Effector memory CD8-positive, alpha-beta T cell (primary cell): ENCODE data around the gene CYP2C19.
"Not testable (repeated sequence)": the region's sequence is repeated elsewhere in the genome, so short reads cannot be mapped to it uniquely, and the experiment has no call there.

ENCODE experiments used
- ATAC-seq: fragments of 150-1000 bp; cut with Tn5 transposase; replicated peaks from 2 replicates; pipeline ENCODE4 v1.10.0; 2021; ENCODE audit warnings: mild to moderate bottlenecking, moderate library complexity
- DNase-seq, 3 experiments: peaks; one replicate each; pipeline ENCODE4 v3.0.0; 2021
- H3K27ac Mint-ChIP-seq, 2 donors: one replicate each; pipeline ENCODE4 v1.8.0; 2022; ENCODE audit warnings: mild to moderate bottlenecking in 2 of 2, mixed read lengths in 2 of 2, moderate library complexity in 2 of 2
- H3K27me3 Mint-ChIP-seq, 2 donors: one replicate each; pipeline ENCODE4 v1.8.0; 2022; ENCODE audit warnings: mixed read lengths in 2 of 2
- H3K36me3 Mint-ChIP-seq: one replicate; pipeline ENCODE4 v1.8.0; 2022; ENCODE audit warnings: mild to moderate bottlenecking, moderate library complexity, mixed read lengths; ENCODE audit not compliant: insufficient read depth
- H3K4me1 Mint-ChIP-seq, 2 donors: one replicate each; pipeline ENCODE4 v1.8.0; 2022; ENCODE audit warnings: low read depth in 2 of 2, mixed read lengths in 2 of 2
- H3K4me3 Mint-ChIP-seq, 2 donors: one replicate each; pipeline ENCODE4 v1.8.0; 2022; ENCODE audit warnings: mild to moderate bottlenecking in 2 of 2, mixed read lengths in 2 of 2, moderate library complexity in 2 of 2
- H3K9me3 Mint-ChIP-seq, 2 donors: one replicate each; pipeline ENCODE4 v1.8.0; 2022; ENCODE audit warnings: mixed read lengths in 2 of 2

The CYP2C19 gene

DNA sequence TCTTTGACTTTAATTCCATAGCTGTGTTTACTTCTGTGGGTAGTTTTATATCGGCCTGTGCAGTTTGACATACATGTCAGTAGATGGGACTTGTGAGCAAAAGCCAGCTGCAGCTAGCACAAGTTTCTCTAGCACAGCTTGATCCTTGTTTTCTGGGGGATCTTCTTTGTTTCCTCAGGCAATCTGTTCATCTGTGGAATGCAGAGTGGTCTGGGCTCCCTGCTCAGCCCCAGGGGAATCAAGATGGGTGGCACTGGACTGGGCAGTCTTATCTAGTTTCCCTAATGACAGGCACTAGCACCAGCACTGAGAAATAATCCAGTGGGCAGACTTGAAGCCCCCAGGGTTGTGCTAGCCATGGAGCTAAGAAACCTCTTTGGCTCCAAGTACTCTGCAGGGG, 40.8 kb downstream of the CYP2C19 start:
- DNase-seq: no peak
- Mint-ChIP-seq H3K27ac (no peak overlapping the region), H3K4me3 (no peak overlapping the region), H3K36me3 (no peaks in the 10 kb centered on the region), H3K9me3 (peaks cover 5 to 21% of the 10 kb centered on the region in 2 donors), H3K4me1 (no peaks in the 10 kb centered on the region), H3K27me3 (no peaks in the 10 kb centered on the region)
- ATAC-seq: no peak

DNA sequence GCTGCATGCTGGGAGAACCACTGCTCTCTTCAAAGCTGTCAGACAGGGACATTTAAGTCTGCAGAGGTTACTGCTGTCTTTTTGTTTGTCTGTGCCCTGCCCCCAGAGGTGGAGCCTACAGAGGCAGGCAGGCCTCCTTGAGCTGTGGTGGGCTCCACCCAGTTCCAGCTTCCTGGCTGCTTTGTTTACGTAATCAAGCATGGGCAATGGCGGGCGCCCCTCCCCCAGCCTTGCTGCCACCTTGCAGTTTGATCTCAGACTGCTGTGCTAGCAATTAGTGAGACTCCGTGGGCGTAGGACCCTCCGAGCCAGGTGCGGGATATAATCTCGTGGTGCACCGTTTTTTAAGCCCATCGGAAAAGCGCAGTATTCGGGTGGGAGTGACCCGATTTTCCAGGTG, 67.5 kb downstream of the CYP2C19 start:
- not testable (repeated sequence) for H3K4me1 Mint-ChIP-seq, H3K27me3 Mint-ChIP-seq, H3K4me3 Mint-ChIP-seq, DNase-seq, H3K36me3 Mint-ChIP-seq, ATAC-seq, H3K9me3 Mint-ChIP-seq, H3K27ac Mint-ChIP-seq

DNA sequence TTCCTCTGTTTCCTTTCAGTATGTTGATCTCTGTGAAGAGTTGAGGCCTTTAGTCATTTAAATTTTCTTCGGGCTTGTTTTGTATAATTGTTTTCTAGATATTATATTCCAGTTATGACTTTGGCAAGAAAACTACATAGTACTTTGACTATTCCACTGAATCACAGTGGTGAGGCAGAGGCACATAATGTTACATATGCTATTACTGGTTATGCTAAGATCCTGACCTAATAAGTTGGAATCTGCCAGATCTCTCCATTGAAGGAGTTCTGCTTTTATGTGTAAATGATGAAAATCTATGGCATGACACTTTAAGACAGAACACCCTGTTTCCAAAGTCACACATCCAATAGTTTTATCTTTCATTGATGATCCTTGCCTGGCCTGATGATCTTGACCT, 83.7 kb downstream of the CYP2C19 start:
- no peaks in the 10 kb centered on the region for H3K36me3 Mint-ChIP-seq
- no peaks in the 10 kb centered on the region for H3K27me3 Mint-ChIP-seq
- DNase-seq: no peak
- no peak for ATAC-seq
- no peak overlapping the region for H3K27ac Mint-ChIP-seq
- no peak overlapping the region for H3K4me3 Mint-ChIP-seq
- H3K9me3 Mint-ChIP-seq: peaks cover 2 to 7% of the 10 kb centered on the region in 2 donors
- no peaks in the 10 kb centered on the region for H3K4me1 Mint-ChIP-seq

DNA sequence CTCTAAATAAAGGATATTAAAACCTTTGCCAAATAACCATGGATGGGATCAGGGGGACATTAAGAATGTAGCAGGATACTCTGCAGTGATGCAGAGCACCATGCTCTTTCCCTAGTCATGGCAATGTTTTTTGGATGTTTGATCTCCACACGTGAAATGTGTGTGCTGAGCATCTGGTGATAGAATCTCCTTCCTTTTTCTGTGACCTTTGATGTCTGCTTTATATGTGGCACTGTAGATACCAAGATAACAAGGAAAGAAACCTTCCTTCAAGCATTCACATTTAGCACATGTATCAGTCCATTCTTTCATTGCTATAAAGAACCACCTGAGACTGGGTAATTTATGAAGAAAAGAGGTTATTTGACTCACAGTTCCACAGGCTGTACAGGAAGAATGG, 88.3 kb downstream of the CYP2C19 start:
- DNase-seq: no peak
- no peaks in the 10 kb centered on the region for H3K4me1 Mint-ChIP-seq
- no peak for ATAC-seq
- no peak overlapping the region for H3K27ac Mint-ChIP-seq
- no peaks in the 10 kb centered on the region for H3K36me3 Mint-ChIP-seq
- no peaks in the 10 kb centered on the region for H3K27me3 Mint-ChIP-seq
- H3K4me3 Mint-ChIP-seq: no peak overlapping the region
- H3K9me3 Mint-ChIP-seq: peaks cover 4 to 7% of the 10 kb centered on the region in 2 donors

DNA sequence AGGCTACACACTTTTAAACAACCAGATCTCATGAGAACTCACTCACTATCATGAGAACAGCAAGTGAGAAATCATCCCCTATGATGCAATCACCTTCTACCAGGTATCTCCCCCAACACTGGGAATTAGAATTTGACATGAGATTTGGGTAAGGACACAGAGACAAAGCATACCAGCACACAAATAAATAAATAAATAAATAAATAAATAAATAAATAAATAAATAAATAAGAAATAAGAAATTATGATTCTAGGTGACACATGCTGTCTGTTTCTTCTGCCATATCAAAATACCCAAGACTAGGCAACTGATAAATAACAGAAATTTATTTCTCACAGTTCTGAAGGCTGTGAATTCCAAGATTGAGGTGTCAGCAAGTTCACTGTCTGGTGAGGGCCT, 88.8 kb downstream of the CYP2C19 start:
- H3K36me3 Mint-ChIP-seq: no peaks in the 10 kb centered on the region
- ATAC-seq (no peak), DNase-seq (no peak)

DNA sequence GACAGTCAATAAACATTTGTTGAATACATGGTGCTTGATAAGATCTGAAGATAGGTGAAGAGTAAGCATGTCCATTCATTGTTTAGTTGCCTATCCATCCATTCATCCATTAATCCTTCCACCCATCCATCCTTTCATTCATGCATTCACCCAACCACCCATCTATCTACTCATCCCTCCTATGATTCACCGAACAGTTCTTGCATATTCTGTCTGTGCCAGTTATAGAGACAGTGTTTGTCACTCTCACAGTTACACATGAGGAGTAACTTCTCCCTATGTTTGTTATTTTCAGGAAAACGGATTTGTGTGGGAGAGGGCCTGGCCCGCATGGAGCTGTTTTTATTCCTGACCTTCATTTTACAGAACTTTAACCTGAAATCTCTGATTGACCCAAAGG, 90.0 kb downstream of the CYP2C19 start:
- Mint-ChIP-seq H3K36me3 (no peaks in the 10 kb centered on the region), H3K27ac (no peak overlapping the region), H3K4me3 (no peak overlapping the region), H3K27me3 (no peaks in the 10 kb centered on the region), H3K4me1 (no peaks in the 10 kb centered on the region), H3K9me3 (peaks cover 4 to 13% of the 10 kb centered on the region in 2 donors)
- DNase-seq: no peak
- no peak for ATAC-seq

More for the DNA sequence above, 88.8 kb downstream of the CYP2C19 start:
- Mint-ChIP-seq H3K27ac (no peak overlapping the region), H3K4me3 (no peak overlapping the region), H3K4me1 (no peaks in the 10 kb centered on the region), H3K27me3 (no peaks in the 10 kb centered on the region), H3K9me3 (peaks cover 4 to 7% of the 10 kb centered on the region in 2 donors)

DNA sequence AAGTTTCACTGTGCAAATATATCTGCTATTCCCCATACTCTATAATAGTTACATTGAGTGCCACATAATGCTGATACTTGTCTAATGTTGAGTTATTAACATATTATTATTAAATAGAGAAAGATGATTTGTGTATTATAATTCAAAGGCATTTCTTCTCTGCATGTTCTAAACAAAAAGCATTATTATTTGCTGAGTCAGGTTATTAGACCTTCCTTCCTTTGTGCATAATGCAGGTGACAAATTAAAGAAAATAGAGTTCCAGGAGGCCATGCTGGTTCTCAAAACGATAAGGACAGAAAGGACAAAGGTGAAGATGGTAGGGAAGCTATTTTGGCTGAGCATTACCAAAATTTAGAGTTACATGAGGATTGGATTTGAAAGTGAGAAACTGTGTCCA, 90.6 kb downstream of the CYP2C19 start:
- DNase-seq (no peak), ATAC-seq (no peak)
- Mint-ChIP-seq H3K4me3 (no peak overlapping the region), H3K4me1 (no peaks in the 10 kb centered on the region), H3K36me3 (no peaks in the 10 kb centered on the region), H3K9me3 (peaks cover 5 to 18% of the 10 kb centered on the region in 2 donors), H3K27me3 (no peaks in the 10 kb centered on the region), H3K27ac (no peak overlapping the region)

DNA sequence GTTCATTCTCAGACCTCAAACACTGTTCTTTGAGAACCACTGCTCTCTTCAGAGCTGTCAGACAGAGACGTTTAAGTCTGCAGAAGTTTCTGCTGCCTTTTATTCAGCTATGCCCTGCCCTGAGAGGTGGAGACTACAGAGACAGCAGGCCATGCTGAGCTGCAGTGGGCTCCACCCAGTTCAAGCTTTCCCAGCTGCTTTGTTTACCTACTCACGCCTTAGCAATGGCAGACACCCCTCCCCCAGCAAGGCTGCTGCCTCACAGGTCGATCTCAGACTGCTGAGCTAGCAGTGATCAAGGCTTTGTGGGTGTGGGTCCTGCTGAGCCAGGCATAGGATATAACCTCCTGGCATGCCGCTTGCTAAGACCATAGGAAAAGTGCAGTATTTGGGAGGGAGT, 95.5 kb downstream of the CYP2C19 start:
- H3K4me1 Mint-ChIP-seq: no peaks in the 10 kb centered on the region
- no peak overlapping the region for H3K4me3 Mint-ChIP-seq
- no peaks in the 10 kb centered on the region for H3K36me3 Mint-ChIP-seq
- peaks cover 6 to 11% of the 10 kb centered on the region in 2 donors for H3K9me3 Mint-ChIP-seq
- DNase-seq: no peak
- H3K27me3 Mint-ChIP-seq: no peaks in the 10 kb centered on the region
- no peak for ATAC-seq
- no peak overlapping the region for H3K27ac Mint-ChIP-seq

DNA sequence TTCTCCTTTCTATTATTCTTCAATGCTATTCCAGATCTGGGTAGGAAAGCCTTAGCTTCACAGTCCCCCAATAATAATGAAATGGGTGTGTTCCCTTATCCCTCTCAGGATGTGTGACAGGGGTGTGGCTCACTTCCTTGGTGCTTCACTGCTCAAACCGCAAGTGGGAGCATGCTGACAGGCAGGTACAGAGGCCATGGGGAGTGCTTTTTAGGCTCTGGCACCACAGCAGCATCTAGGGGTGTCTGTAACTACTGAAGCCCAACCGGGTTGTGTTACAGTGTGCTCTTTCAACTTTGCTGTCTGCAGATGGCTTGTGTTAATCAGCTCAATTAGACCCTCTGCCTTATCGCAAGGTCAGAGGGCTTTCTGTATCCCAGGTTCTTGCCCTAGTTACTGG, 96.6 kb downstream of the CYP2C19 start:
- H3K9me3 Mint-ChIP-seq: peaks cover 3 to 11% of the 10 kb centered on the region in 2 donors

DNA sequence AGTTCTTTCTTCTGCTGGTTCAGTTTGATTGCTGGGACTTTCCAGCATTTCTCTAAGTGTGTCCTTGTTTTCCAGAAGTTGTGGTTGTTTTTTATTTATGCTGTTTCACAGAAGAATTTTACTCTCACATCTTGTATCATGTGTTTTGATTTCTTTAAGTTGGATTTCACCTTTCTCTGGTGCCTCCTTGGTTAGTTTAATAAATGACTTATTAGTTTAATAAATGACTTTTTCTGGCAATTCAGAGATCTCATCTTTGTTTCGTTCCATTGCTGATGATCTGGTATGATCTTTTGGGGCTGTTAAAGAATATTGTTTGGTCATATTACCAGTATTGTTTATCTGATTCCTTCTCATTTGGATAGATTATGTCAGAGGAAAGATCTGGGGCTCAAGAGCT, 116.2 kb downstream of the CYP2C19 start:
- Mint-ChIP-seq H3K36me3 (no peaks in the 10 kb centered on the region), H3K27ac (no peak overlapping the region), H3K4me1 (no peaks in the 10 kb centered on the region), H3K9me3 (peaks cover 3 to 8% of the 10 kb centered on the region in 2 donors), H3K4me3 (no peak overlapping the region), H3K27me3 (no peaks in the 10 kb centered on the region)
- no peak for DNase-seq
- no peak for ATAC-seq

More for the DNA sequence above, 96.6 kb downstream of the CYP2C19 start:
- no peak overlapping the region for H3K4me3 Mint-ChIP-seq
- H3K27me3 Mint-ChIP-seq: no peaks in the 10 kb centered on the region
- ATAC-seq (no peak), DNase-seq (no peak)
- no peaks in the 10 kb centered on the region for H3K4me1 Mint-ChIP-seq
- H3K27ac Mint-ChIP-seq: no peak overlapping the region
- no peaks in the 10 kb centered on the region for H3K36me3 Mint-ChIP-seq

DNA sequence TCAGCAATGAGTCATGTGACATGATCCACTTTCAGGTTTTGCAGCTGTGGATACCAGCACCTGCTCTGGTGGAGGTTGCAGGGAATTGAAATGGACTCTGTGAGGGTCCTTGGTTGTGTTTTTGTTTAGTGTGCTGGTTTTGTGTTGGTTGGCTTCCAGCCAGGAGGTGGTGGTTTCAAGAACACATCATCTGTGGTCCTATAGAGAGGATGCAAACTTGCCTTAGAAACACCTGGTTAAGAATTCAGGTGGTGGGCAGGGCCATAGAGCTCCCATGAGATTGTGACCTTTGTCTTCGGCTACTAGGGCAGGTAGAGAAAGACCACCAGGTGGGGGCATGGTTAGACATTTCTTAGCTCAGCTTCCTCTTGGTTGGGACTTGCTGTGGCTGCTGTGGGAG, 116.7 kb downstream of the CYP2C19 start:
- Mint-ChIP-seq H3K9me3 (peaks cover 5 to 8% of the 10 kb centered on the region in 2 donors), H3K4me3 (no peak overlapping the region), H3K4me1 (no peaks in the 10 kb centered on the region), H3K36me3 (no peaks in the 10 kb centered on the region), H3K27me3 (no peaks in the 10 kb centered on the region), H3K27ac (no peak overlapping the region)
- DNase-seq: no peak
- ATAC-seq: no peak

DNA sequence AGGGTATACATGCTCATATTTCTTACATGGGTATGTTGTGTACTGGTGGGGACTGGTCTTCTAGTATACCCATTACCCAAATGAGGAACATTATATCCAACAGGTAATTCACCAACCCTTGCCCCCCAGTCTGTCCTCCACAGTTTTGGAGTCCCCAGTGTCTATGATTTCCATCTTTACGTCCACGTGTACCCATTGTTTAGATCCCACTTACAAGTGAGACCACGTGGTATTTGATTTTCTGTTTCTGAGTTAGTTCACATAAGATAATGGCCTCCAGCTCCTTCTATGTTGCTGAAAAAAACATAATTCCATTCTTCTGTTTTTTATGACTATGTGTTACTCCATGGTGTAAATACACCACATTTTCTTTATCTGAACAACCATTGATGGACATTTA, 126.6 kb downstream of the CYP2C19 start:
- no peak overlapping the region for H3K27ac Mint-ChIP-seq
- H3K4me1 Mint-ChIP-seq: no peaks in the 10 kb centered on the region
- peaks cover 0 to 3% of the 10 kb centered on the region in 2 donors for H3K9me3 Mint-ChIP-seq
- no peaks in the 10 kb centered on the region for H3K36me3 Mint-ChIP-seq
- ATAC-seq (no peak), DNase-seq (no peak)
- no peaks in the 10 kb centered on the region for H3K27me3 Mint-ChIP-seq
- H3K4me3 Mint-ChIP-seq: no peak overlapping the region

DNA sequence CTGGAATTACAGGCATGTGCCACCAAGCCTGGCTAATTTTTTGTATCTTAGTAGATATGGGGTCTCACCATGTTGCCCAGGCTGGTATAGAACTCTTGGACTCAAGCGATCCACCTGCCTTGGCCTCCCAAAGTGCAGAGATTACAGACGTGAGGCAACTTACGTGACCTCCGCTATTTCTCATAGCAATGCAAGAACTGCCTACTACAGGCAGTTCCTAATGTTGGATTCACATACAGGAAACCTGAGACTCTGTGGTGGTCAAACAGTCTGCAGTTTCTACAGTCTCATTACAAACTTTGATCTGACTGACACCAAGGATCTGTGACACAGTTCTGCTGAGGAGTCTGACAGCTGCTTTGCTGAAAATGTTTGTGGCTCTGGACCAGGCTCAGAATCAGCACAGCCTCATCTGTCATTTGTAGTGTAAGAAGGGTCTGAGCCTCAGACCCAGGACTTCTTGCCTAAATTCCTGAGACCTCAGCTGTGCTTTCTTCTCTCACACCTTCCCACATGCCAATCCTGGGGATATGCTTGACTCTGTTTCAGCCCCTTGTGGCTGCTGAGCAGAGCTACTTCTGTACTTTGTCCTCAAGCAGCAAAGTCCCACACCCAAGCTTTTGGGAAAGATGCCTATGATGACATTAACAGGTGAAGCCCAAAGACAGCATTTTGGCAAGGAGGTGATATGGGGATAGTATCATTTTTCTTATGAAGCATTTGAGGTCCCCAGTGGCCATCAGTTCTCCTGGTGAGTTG, 128.0 kb downstream of the CYP2C19 start:
- DNase-seq: no peak
- no peak for ATAC-seq
- H3K27me3 Mint-ChIP-seq: no peaks in the 10 kb centered on the region
- no peak overlapping the region for H3K4me3 Mint-ChIP-seq
- no peak overlapping the region for H3K27ac Mint-ChIP-seq
- peaks cover 0 to 2% of the 10 kb centered on the region in 2 donors for H3K9me3 Mint-ChIP-seq
- no peaks in the 10 kb centered on the region for H3K4me1 Mint-ChIP-seq
- H3K36me3 Mint-ChIP-seq: no peaks in the 10 kb centered on the region

DNA sequence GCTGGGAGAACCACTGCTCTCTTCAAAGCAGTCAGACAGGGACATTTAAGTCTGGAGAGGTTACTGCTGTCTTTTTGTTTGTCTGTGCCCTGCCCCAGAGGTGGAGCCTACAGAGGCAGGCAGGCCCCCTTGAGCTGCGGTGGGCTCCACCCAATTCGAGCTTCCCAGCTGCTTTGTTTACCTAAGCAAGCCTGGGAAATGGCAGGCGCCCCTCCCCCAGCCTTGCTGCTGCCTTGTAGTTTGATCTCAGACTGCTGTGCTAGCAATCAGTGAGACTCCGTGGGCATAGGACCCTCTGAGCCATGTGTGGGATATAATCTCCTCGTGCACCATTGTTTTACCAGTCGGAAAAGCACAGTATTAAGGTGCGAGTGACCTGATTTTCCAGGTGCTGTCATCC, 135.9 kb downstream of the CYP2C19 start:
- not testable (repeated sequence) for H3K27me3 Mint-ChIP-seq, DNase-seq, H3K4me1 Mint-ChIP-seq, ATAC-seq, H3K27ac Mint-ChIP-seq, H3K36me3 Mint-ChIP-seq, H3K9me3 Mint-ChIP-seq, H3K4me3 Mint-ChIP-seq
